CD4-positive, alpha-beta T cell treated with Interleukin-21 for 1 hour (primary cell): ENCODE measurements around the gene LYZL1.
"Not testable (repeated sequence)": the region's sequence is repeated elsewhere in the genome, so short reads cannot be mapped to it uniquely, and the experiment has no call there.

Experiments used
- DNase-seq: peaks from one replicate; pipeline ENCODE4 v3.0.0-alpha.2; 2020

LYZL1 gene

DNA sequence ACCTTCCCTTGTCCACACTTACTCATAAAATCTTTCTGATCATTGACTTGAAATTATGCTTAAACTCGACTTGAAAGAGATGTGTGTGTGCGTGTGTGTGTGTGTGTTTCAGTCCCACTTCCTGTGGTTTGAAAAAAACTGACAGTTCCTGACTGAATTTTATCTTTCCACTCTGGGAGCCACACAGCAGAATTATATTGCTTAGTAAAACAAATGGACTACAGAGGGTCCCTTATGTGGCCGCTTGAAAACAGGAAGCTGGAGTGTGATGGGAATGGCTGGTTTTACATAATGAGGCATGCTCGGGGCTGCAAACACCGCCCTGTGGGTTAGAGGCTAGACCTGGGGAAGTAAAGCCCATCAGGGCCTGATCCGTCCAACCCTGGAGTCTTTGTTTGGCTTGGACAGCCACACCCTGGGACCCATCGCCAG lies 54.8 kb downstream of the LYZL1 start:
- DNase-seq, result no peak

- no peak for DNase-seq
Measured at GRCh38 chr10:29344073-29344820, 55.4 kb downstream of the LYZL1 start.

GRCh38 chr10:29345144-29345909 lies 56.5 kb downstream of the LYZL1 start:
- no peak for DNase-seq

DNA sequence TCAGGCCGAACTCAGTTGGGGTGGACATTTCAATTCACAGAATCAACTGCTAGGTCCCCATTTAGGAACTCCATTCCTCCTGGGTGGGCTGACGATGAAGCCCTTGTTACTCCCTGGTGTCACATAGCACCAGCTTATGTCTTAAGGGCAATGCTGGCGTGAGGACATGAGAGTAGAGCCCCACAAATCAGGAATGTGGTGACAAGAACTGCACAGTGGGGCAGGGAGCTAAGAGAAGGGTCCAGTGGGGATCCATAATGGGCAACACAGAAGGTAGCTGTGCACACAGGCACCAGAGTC lies 57.0 kb downstream of the LYZL1 start:
- DNase-seq, result no peak

GRCh38 chr10:29346296-29347001 lies 57.6 kb downstream of the LYZL1 start:
- DNase-seq, result no peak

- DNase-seq, result no peak
Measured at GRCh38 chr10:29348836-29349235, 60.0 kb downstream of the LYZL1 start.

GRCh38 chr10:29353305-29353704 lies 64.4 kb downstream of the LYZL1 start:
- DNase-seq, result no peak

DNA sequence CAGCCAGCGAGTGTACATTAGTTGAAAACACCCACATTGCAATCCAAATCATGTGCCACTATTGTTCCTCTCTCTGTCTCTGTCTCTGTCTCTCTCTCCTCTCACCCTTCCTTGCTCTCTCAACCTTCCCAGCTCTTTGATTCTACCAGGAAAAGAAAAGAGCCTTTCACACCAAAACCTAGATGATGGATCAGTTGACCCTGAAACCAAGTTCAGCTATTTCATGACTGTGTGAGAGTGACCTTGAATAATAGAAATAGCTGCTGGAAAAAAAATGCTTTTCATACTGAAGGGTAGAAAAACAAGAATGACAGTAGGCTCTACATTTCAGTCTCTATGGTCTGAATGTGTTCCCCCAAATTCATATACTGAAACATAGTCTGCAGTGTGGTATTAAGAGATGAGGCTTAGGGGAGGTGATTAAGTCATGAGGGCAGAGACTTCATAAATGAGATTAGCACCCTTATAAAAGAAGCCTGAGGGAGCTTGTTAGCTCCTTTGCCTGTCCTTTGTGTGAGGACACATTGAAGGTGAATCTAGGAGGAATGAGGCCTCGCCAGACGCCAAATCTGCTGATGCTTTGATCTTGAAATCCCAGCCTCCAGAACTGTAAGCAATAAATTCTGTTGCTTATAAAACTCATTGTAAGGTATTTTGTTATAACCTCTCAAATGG lies 65.2 kb downstream of the LYZL1 start:
- no peak for DNase-seq

DNA sequence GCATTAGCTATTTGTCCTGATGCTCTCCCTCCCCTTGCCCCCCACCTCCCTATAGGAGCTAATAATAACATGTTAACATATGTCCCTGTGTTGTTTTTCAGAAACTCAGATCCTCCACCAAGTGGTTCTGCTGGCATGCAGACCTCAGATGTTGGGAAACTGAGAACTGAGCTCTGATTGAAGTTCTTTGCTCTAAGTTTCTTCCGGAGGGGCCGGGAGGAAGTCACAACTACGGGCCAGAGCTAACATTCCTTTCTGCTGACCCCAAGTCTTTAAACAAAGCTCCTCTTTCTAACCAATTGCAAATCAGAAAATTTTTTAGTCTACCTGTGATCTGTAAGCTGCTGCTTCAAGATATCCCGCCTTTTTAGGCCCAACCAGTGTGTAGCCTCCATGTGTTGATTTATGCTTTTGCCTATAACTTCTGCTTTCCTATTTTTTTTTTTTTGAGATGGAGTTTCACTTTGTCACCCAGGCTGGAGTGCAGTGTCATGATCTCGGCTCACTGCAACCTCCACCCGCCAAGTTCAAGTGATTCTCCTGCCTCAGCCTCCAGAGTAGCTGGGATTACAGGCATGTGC lies 66.6 kb downstream of the LYZL1 start:
- no peak for DNase-seq

DNA sequence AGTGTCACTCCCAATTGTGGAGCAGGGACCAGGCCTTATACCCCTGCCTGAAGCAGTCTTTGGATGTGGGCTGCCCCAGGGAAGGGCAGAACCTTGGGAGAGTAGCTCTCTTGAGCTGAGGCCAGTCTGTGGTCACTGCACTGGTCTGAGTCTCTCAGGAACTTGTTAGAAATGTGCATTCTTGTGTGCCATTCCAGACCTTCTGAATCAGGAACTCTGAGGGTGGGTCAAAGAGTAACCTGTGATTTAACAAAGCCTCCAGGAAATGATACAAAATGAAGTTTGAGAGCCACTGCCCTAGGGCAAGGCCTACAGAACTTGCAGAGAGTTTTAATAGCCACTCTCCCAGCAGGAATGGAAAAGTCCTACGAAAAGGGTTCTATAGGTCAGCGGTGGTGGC lies 68.1 kb downstream of the LYZL1 start:
- no peak for DNase-seq

GRCh38 chr10:29358010-29358616 lies 69.2 kb downstream of the LYZL1 start:
- DNase-seq, result no peak

GRCh38 chr10:29360215-29360853 lies 71.5 kb downstream of the LYZL1 start:
- not testable (repeated sequence) for DNase-seq
